Esophagus (tissue), 2 donors: ENCODE results near the gene FGGY. TPM values are rescaled to one million over a fixed set of nuclear protein-coding genes. Genes with fewer than 3 reads are reported as not detected.

Experiments
- H3K27ac ChIP-seq, 2 donors: one replicate each; pipeline ENCODE4 v1.5.1; 2013; ENCODE audit warnings: low read depth in 2 of 2, mild to moderate bottlenecking in 2 of 2, inconsistent platforms in 1 of 2, low read length in 1 of 2, moderate library complexity in 1 of 2
- H3K27me3 ChIP-seq, 2 donors: one replicate each; pipeline ENCODE4 v1.6.1; 2013; ENCODE audit warnings: low read length in 2 of 2, control low read depth in 1 of 2, mild to moderate bottlenecking in 1 of 2; ENCODE audit not compliant: insufficient read depth in 2 of 2, control insufficient read depth in 1 of 2
- H3K36me3 ChIP-seq, 2 donors: one replicate each; pipeline ENCODE4 v1.6.1; 2013; ENCODE audit warnings: low read length in 1 of 2; ENCODE audit not compliant: control insufficient read depth in 2 of 2, insufficient read depth in 2 of 2
- H3K4me1 ChIP-seq, 2 donors: one replicate each; pipeline ENCODE4 v1.6.1; 2013; ENCODE audit warnings: low read length in 1 of 2; ENCODE audit not compliant: control insufficient read depth in 2 of 2, insufficient read depth in 2 of 2
- H3K4me3 ChIP-seq, 2 donors: one replicate each; pipeline ENCODE4 v1.5.1; 2013; ENCODE audit warnings: low read length in 2 of 2, mild to moderate bottlenecking in 2 of 2, low read depth in 1 of 2, moderate library complexity in 1 of 2
- H3K9me3 ChIP-seq, 2 donors: one replicate each; pipeline ENCODE4 v1.6.1; 2013; ENCODE audit warnings: mild to moderate bottlenecking in 2 of 2, low read depth in 1 of 2, low read length in 1 of 2, moderate library complexity in 1 of 2; ENCODE audit not compliant: control insufficient read depth in 2 of 2, insufficient read depth in 1 of 2
- whole genome bisulfite sequencing, 2 donors: extraction: QIAGEN DNeasy Blood & Tissue Kit; methylation state at CpG; one replicate each; pipeline ENCODE4 v1.1.7; 2013; 5-methylcytosine and 5-hydroxymethylcytosine counted together
- polyA plus RNA-seq, 2 donors: library from polyadenylated mRNA; stranded (reverse); fragments of 200-250 nt; gene quantifications; one replicate each; pipeline ENCODE4 v1.2.3, GENCODE V29; 2013
- donor health status: healthy with polysubstance abuse.
- donor health status: Bipolar disorder and iron deficiency.

The FGGY gene
- polyA plus RNA-seq, 2 donors, result 2.4 to 4.4 TPM

GRCh38 chr1:59442492-59442891 is 145.6 kb downstream of the FGGY start:
- no peaks in the 10 kb centered on the region for H3K4me1 ChIP-seq
- no peak overlapping the region for H3K27ac ChIP-seq
- 90 to 91% methylated on average over 4 of the region's 4 CpGs for WGBS, 2 donors
- H3K4me3 ChIP-seq, result no peak overlapping the region
- no peaks in the 10 kb centered on the region for H3K9me3 ChIP-seq
- H3K27me3 ChIP-seq, result no peaks in the 10 kb centered on the region
- H3K36me3 ChIP-seq, result no peaks in the 10 kb centered on the region

GRCh38 chr1:59443310-59443709 is 146.4 kb downstream of the FGGY start:
- no peaks in the 10 kb centered on the region for H3K27me3 ChIP-seq
- H3K36me3 ChIP-seq, result no peaks in the 10 kb centered on the region
- H3K27ac ChIP-seq, result no peak overlapping the region
- WGBS, 2 donors, result 30 to 43% methylated on average over 1 of the region's 1 CpG
- H3K9me3 ChIP-seq, result no peaks in the 10 kb centered on the region
- H3K4me3 ChIP-seq, result no peak overlapping the region
- H3K4me1 ChIP-seq, result no peaks in the 10 kb centered on the region

DNA sequence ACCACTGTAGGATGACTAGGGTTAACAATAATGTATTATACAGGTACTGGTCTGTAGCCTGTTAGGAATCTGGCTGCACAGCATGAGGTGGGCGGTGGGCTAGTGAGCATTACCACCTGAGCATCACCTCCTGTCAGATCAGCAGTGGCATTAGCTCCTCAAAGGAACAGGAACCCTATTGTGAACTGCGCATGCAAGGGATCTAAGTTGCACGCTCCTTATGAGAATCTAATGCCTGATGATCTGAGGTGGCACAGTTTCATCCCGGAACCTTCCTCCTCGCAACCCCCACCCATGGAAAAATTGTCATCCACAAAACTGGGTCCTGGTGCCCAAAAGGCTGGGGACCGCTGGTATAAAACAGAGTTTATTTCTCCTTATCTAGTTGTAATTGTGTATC is 147.6 kb downstream of the FGGY start:
- Histone ChIP-seq H3K27ac (no peak overlapping the region), H3K36me3 (no peaks in the 10 kb centered on the region), H3K9me3 (no peaks in the 10 kb centered on the region), H3K4me1 (no peaks in the 10 kb centered on the region), H3K27me3 (no peaks in the 10 kb centered on the region), H3K4me3 (no peak overlapping the region)
- 98% methylated on average over 6 of the region's 6 CpGs for WGBS, 2 donors

- no peaks in the 10 kb centered on the region for H3K36me3 ChIP-seq
- no peak overlapping the region for H3K4me3 ChIP-seq
- no peak overlapping the region for H3K27ac ChIP-seq
- H3K4me1 ChIP-seq, result no peaks in the 10 kb centered on the region
- no peaks in the 10 kb centered on the region for H3K9me3 ChIP-seq
- WGBS, 2 donors, result 44 to 60% methylated on average over 1 of the region's 1 CpG
- H3K27me3 ChIP-seq, result no peaks in the 10 kb centered on the region
Measured at GRCh38 chr1:59445040-59445439, 148.1 kb downstream of the FGGY start.

DNA sequence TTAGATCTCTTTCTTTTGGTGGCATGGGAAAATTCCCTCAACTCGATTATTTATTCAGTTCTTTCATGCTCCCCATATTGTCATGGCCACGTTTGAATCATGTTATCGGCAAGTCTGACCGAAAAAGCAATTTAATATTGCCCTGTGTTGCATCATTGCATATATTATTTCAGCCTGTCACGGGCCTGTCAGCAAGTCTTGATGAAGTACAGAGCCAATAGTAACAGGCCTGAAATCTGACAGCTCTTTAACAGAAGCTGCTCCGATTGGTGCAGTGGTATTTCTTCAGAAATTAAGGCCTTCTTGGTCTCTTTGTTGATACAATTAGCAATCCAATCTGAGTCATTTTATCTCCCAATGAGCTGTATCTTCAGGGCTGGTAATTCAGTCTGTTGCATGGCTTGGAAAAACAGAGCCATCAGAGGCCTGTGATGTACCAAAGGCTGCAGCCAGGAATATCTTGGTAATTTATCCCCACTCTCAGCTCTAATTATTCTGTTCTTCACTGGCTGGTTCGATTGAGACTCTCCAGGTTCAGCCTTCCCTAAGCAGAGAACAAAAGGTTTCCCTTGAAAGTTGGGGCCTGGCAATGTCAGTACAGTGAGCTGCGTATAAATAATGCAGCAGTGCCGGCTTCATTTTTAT is 149.5 kb downstream of the FGGY start:
- no peak overlapping the region for H3K4me3 ChIP-seq
- WGBS, 2 donors, result 74% methylated on average over 9 of the region's 9 CpGs
- H3K27ac ChIP-seq, result peak overlapping the region in 1 of 2 donors; percentile 13

DNA sequence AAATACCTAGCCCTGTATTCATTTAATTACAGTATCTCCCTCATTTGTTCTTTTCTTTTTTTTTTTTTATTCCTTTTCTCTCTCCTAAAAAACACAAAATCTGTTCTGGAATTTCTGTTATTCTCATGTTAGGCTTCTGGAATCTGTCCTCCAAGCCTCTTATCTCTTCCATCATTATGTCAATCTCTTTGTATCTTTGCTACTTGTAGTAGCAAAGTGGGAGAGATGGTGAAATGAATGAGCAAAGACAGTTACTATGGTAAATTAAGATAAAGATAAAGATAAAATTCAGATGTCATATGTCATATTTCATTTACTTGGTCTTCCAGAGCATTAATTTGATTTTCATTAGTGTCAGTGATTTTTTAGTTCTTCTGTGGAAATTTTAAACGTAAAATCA is 155.1 kb downstream of the FGGY start:
- H3K27me3 ChIP-seq, result no peaks in the 10 kb centered on the region
- H3K9me3 ChIP-seq, result no peaks in the 10 kb centered on the region
- H3K4me1 ChIP-seq, result no peaks in the 10 kb centered on the region
- H3K36me3 ChIP-seq, result no peaks in the 10 kb centered on the region
- 94 to 98% methylated on average over 1 of the region's 1 CpG for WGBS, 2 donors
- H3K27ac ChIP-seq, result no peak overlapping the region
- H3K4me3 ChIP-seq, result no peak overlapping the region

More for the DNA sequence above, 149.5 kb downstream of the FGGY start:
- Histone ChIP-seq H3K36me3 (no peaks in the 10 kb centered on the region), H3K9me3 (no peaks in the 10 kb centered on the region), H3K4me1 (no peaks in the 10 kb centered on the region), H3K27me3 (no peaks in the 10 kb centered on the region)

DNA sequence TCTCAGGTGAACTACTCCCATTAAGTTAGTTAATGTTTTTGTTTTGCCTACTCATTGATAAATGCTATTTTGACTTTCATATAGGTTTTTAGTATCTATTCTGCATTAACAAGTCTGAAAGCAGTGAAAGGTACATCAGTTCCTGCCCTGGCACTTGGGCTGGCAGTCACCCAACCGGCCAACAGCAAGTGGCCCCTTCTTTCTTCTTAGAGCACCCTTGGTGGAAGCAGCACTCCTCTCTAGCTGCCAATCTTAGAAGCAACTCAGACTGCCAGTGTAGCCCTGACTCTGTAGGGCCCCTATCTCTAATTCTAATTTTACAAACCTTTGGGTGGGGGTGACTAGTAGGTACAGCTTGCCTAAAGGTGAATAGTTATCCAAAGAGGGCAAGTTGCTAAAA is 155.7 kb downstream of the FGGY start:
- no peaks in the 10 kb centered on the region for H3K36me3 ChIP-seq
- no peak overlapping the region for H3K27ac ChIP-seq
- no peaks in the 10 kb centered on the region for H3K4me1 ChIP-seq
- no peaks in the 10 kb centered on the region for H3K9me3 ChIP-seq
- WGBS, 2 donors, result 97 to 100% methylated on average over 1 of the region's 1 CpG
- H3K4me3 ChIP-seq, result no peak overlapping the region
- H3K27me3 ChIP-seq, result no peaks in the 10 kb centered on the region

DNA sequence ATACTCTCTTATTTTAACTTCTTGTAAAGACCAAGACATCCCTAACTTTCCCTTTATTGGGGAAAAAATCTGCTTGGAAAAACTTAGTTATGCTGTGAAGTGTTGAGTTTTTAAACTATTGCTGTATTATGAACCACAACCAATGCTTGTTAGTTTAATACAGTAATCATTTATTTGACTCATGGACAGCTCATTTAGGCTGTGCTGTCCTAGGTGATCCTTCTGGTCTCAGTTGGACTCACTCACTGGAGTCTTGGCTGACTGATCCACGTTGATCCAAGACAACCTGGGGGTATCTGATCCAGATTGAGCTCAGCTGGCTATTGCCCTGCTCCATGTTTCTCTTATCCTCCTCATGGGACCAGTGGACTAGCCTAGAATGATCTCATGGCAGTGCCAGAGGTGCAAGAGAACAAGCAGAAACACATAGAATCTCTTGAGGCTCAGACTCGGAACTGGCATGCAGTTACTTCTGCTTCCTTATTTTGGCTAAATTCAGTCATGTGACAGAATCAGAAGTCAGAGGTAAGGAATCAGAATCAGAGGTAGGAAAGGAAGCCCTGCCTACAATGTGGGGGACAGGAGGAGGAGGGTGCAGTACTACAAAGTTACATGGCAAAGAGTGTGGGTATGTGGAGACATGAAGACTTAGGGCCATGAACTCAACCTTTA is 156.5 kb downstream of the FGGY start:
- WGBS, 2 donors, result 81 to 86% methylated on average over 2 of the region's 2 CpGs
- Histone ChIP-seq H3K27me3 (no peaks in the 10 kb centered on the region), H3K36me3 (no peaks in the 10 kb centered on the region)

DNA sequence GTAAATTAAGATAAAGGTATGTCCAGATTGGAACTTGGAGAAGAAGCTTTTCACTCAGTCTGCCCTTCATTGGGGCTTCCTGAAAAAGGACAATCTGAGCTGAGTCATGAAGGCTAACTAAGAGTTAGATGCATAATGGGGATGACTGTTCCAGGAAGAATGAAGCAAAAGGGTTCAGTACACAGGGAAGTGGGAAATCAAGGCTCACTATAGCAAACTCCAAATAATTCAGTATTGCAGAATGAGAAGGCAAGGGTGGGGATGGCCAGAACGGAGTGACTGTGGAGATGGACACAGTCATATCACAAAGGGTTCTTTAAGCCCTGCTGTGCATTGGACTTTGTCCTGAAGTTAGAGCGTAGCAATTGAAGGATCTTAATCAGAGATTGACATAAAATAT is 158.3 kb downstream of the FGGY start:
- Histone ChIP-seq H3K4me1 (no peaks in the 10 kb centered on the region), H3K36me3 (no peaks in the 10 kb centered on the region), H3K27me3 (no peaks in the 10 kb centered on the region), H3K9me3 (no peaks in the 10 kb centered on the region), H3K27ac (no peak overlapping the region), H3K4me3 (no peak overlapping the region)
- WGBS, 2 donors, result 78 to 91% methylated on average over 2 of the region's 2 CpGs

More for the DNA sequence above, 156.5 kb downstream of the FGGY start:
- H3K4me1 ChIP-seq, result no peaks in the 10 kb centered on the region
- no peak overlapping the region for H3K4me3 ChIP-seq
- H3K27ac ChIP-seq, result no peak overlapping the region
- H3K9me3 ChIP-seq, result no peaks in the 10 kb centered on the region

GRCh38 chr1:59457786-59458185 is 160.9 kb downstream of the FGGY start:
- no peaks in the 10 kb centered on the region for H3K9me3 ChIP-seq
- H3K36me3 ChIP-seq, result no peaks in the 10 kb centered on the region
- H3K27ac ChIP-seq, result no peak overlapping the region
- H3K4me3 ChIP-seq, result no peak overlapping the region
- no peaks in the 10 kb centered on the region for H3K4me1 ChIP-seq
- 78 to 84% methylated on average over 2 of the region's 2 CpGs for WGBS, 2 donors
- no peaks in the 10 kb centered on the region for H3K27me3 ChIP-seq
